Measurements from ENCODE around the gene ATF1.
"Not testable (repeated sequence)": the region's sequence is repeated elsewhere in the genome, so short reads cannot be mapped to it uniquely, and the experiment has no call there.

ATF1 gene

DNA sequence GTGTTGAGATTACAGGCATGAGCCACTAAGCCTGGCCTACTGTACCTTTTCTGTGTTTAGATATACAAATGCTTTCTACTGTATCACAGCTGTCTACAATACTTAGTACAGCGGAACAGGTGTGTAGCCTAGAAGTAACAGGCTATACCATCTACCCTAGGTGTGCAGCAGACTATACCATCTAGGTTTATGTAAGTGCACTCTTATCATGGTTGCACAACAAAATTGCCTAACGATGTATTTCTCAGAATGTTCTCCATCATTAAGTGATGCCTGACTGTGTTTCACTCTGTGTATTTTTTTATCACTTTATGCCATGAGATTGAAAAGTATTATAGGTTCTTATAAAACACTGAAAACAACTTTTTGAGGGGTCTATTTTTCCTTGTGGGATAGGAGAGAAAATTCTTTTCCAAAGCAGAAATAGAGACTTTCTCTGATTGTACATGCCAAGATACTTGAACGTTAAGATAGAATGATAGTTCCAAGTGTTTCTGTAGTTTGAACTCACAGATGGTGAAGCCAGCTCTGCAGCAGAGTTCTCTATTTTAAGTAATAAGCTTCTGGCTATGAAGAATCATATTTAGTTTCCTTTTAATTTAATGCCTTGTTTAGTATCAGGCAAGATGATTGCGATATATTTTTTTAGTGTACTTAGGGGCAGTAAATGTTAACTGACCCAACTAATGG is 95.9 kb downstream of the ATF1 start:
- no peak for DNase-seq (ENCODE audit: low spot score)

DNA sequence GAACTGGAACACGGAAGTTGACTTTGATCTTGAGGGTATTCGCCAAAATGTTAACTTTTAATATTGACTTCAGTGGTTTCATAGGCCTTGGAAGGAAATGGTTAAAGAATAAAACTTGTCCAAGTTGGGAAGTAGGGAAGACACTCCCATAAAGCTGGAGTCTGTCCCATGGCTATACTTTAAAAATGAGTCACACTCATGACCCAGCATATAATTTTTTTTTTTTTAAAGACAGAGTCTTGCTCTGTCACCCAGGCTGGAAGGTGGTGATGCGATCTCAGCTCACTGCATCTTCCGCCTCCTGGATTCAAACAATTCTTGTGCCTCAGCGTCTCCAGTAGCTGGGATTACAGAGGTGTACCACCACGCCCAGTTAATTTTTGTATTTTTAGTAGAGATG is 98.4 kb downstream of the ATF1 start:
- no peak for DNase-seq (ENCODE audit: low spot score)

DNA sequence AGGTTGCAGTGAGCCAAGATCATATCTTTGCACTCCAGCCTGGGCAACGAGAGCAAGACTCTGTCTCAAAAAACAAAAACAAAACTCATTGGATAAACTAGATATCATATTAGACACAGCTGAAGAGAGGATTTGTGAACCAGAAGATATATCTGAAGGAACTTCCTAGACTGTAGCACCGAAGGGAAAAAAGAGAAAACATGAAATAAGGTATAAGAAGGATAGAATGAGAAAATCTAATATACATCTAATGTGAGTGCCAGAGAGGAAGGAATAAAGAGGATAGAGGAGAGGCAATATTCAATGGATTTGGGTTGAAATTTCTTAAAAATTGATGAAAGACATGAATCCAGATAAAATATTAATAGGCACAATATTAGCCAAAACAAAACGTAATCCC is 101.4 kb downstream of the ATF1 start:
- DNase-seq (ENCODE audit: low spot score), result no peak

GRCh38 chr12:50868881-50869280 is 105.0 kb downstream of the ATF1 start:
- DNase-seq (ENCODE audit: low spot score), result not testable (repeated sequence)
